GM19455 (cell line): ENCODE data around the gene GCNT1.
"Not testable (repeated sequence)": the region's sequence is repeated elsewhere in the genome, so short reads cannot be mapped to it uniquely, and the experiment has no call there.

Source experiments
- ATAC-seq: cut with Tn5 transposase; IDR thresholded peaks from one replicate; pipeline ENCODE4 v1.9.1; 2021; ENCODE audit not compliant: unreplicated experiment

The GCNT1 gene

GRCh38 chr9:76441551-76442322, 17.2 kb upstream of the GCNT1 start:
- ATAC-seq = peak; percentile 65

- no peak for ATAC-seq
These were observed 15.1 kb upstream of the GCNT1 start for GRCh38 chr9:76443887-76444286.

- ATAC-seq = no peak
These were observed 14.6 kb upstream of the GCNT1 start for GRCh38 chr9:76444322-76444929.

- ATAC-seq = no peak
These were observed 13.0 kb upstream of the GCNT1 start for GRCh38 chr9:76445976-76446375.

- ATAC-seq = no peak
These were observed 10.5 kb upstream of the GCNT1 start for GRCh38 chr9:76448501-76448900.

- ATAC-seq = no peak
These were observed 7.7 kb upstream of the GCNT1 start for GRCh38 chr9:76451234-76451633.

GRCh38 chr9:76452839-76453238, 6.1 kb upstream of the GCNT1 start:
- no peak for ATAC-seq

GRCh38 chr9:76453785-76454184, 5.2 kb upstream of the GCNT1 start:
- ATAC-seq = no peak

GRCh38 chr9:76454311-76454710, 4.7 kb upstream of the GCNT1 start:
- no peak for ATAC-seq

- ATAC-seq = no peak
These were observed 2.6 kb upstream of the GCNT1 start for GRCh38 chr9:76456202-76456926.

- no peak for ATAC-seq
These were observed 983 bp downstream of the GCNT1 start for GRCh38 chr9:76459694-76460635.

- ATAC-seq = no peak
These were observed 3.1 kb downstream of the GCNT1 start for GRCh38 chr9:76462126-76462525.

- ATAC-seq = peak; percentile 49
These were observed 4.2 kb downstream of the GCNT1 start for GRCh38 chr9:76463211-76463610.

- no peak for ATAC-seq
These were observed 5.7 kb downstream of the GCNT1 start for GRCh38 chr9:76464706-76465105.

GRCh38 chr9:76465442-76466298, 6.7 kb downstream of the GCNT1 start:
- no peak for ATAC-seq

GRCh38 chr9:76466299-76466605, 7.3 kb downstream of the GCNT1 start:
- no peak for ATAC-seq

- no peak for ATAC-seq
These were observed 15.4 kb downstream of the GCNT1 start for GRCh38 chr9:76474419-76474818.

- ATAC-seq = no peak
These were observed 16.7 kb downstream of the GCNT1 start for GRCh38 chr9:76475686-76476085.

GRCh38 chr9:76477818-76478217, 18.8 kb downstream of the GCNT1 start:
- not testable (repeated sequence) for ATAC-seq

- no peak for ATAC-seq
These were observed 19.2 kb downstream of the GCNT1 start for GRCh38 chr9:76478226-76478625.
